Measurements from ENCODE around the gene GAPVD1. TPM values are rescaled to one million over a fixed set of nuclear protein-coding genes. Genes with fewer than 3 reads are reported as not detected.

GAPVD1 gene
- total RNA-seq, 2 donors from 2014 or later, result 44.4 to 48.4 TPM

DNA sequence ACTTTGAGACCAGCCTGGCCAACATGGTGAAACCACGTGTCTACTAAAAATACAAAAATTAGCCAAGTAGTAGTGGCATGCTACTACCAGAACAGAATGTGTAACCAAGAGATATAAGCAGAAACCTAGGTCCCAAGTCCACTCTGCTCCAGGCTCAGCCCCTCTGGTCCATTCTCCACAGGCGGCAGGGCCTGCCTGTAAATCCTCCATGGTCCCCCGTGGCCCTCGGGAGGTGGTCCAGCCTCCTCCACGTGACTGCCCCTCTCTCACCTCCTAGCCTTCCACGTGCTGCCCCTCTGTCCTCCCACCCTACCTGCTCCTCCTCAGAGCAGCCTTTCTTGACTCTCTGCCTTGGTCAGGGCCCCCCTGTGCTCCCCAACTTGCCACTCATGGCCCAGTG is 127.4 kb downstream of the GAPVD1 start:
- no peaks in the 10 kb centered on the region for H3K9me3 ChIP-seq (ENCODE audit: control insufficient read depth, low read length)
- H3K27ac ChIP-seq (ENCODE audit: low read depth, low read length), result no peak overlapping the region
- H3K27me3 ChIP-seq (ENCODE audit: control insufficient read depth, insufficient read depth, low read length, poor library complexity, severe bottlenecking), result no peaks in the 10 kb centered on the region
- no peaks in the 10 kb centered on the region for H3K36me3 ChIP-seq (ENCODE audit: control insufficient read depth, insufficient read depth, low read length)
- H3K4me1 Mint-ChIP-seq, result no peaks in the 10 kb centered on the region
- H3K4me3 Mint-ChIP-seq, result no peak overlapping the region
- H3K36me3 Mint-ChIP-seq (ENCODE audit: low read depth), result no peaks in the 10 kb centered on the region
- no peaks in the 10 kb centered on the region for H3K4me1 ChIP-seq (ENCODE audit: control insufficient read depth, insufficient read depth, low read length)
- no peak overlapping the region for H3K27ac Mint-ChIP-seq
- H3K4me3 ChIP-seq (ENCODE audit: low read length), result no peak overlapping the region
- H3K27me3 Mint-ChIP-seq (ENCODE audit: insufficient read depth), result peaks cover 21% of the 10 kb centered on the region
- TF ChIP-seq, protein P1, sequence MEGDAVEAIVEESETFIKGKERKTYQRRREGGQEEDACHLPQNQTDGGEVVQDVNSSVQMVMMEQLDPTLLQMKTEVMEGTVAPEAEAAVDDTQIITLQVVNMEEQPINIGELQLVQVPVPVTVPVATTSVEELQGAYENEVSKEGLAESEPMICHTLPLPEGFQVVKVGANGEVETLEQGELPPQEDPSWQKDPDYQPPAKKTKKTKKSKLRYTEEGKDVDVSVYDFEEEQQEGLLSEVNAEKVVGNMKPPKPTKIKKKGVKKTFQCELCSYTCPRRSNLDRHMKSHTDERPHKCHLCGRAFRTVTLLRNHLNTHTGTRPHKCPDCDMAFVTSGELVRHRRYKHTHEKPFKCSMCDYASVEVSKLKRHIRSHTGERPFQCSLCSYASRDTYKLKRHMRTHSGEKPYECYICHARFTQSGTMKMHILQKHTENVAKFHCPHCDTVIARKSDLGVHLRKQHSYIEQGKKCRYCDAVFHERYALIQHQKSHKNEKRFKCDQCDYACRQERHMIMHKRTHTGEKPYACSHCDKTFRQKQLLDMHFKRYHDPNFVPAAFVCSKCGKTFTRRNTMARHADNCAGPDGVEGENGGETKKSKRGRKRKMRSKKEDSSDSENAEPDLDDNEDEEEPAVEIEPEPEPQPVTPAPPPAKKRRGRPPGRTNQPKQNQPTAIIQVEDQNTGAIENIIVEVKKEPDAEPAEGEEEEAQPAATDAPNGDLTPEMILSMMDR (conservative IDR thresholded peaks at IDR 0.05), result no peak
- WGBS, 2 experiments (ENCODE audit: insufficient coverage in 1 of 2, insufficient read length in 1 of 2), result 65 to 81% methylated on average over 6 of the region's 6 CpGs
- no peak for DNase-seq
- no peak overlapping the region for H3K9ac ChIP-seq (ENCODE audit: extremely low read depth, low read length, poor library complexity, severe bottlenecking)
- peaks cover under 1% of the 10 kb centered on the region for H3K9me3 Mint-ChIP-seq

DNA sequence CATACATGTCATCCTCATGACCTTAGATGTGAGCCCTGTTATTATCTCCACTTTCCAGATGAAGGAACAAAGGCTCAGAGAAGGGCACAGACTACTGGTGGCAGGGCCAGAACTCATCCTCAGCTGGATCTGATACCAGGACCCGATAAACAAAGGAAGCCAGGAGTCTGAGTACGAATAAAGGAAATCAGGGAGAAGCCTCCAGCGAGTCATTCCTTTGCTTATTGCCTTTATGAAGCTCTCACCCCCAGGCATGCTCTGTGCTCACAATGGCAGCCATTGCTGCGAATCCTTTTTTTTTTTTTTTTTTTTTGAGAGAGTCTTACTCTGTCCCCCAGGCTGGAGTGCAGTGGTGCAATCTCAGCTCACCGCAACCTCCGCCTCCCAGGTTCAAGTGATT is 130.1 kb downstream of the GAPVD1 start:
- H3K27ac ChIP-seq (ENCODE audit: low read depth, low read length), result no peak overlapping the region
- TF ChIP-seq, protein P1 (conservative IDR thresholded peaks at IDR 0.05), result no peak
- no peak overlapping the region for H3K27ac Mint-ChIP-seq

GRCh38 chr9:125393426-125393825 is 131.8 kb downstream of the GAPVD1 start:
- Histone ChIP-seq H3K27ac (ENCODE audit: low read depth, low read length) (no peak overlapping the region), H3K9me3 (ENCODE audit: control insufficient read depth, low read length) (no peaks in the 10 kb centered on the region), H3K4me1 (ENCODE audit: control insufficient read depth, insufficient read depth, low read length) (no peaks in the 10 kb centered on the region), H3K36me3 (ENCODE audit: control insufficient read depth, insufficient read depth, low read length) (no peaks in the 10 kb centered on the region), H3K27me3 (ENCODE audit: control insufficient read depth, insufficient read depth, low read length, poor library complexity, severe bottlenecking) (no peaks in the 10 kb centered on the region), H3K4me3 (ENCODE audit: low read length) (no peak overlapping the region), H3K9ac (ENCODE audit: extremely low read depth, low read length, poor library complexity, severe bottlenecking) (no peak overlapping the region)
- Mint-ChIP-seq H3K9me3 (no peaks in the 10 kb centered on the region), H3K4me3 (no peak overlapping the region), H3K4me1 (no peaks in the 10 kb centered on the region), H3K27me3 (ENCODE audit: insufficient read depth) (peaks cover 10% of the 10 kb centered on the region), H3K36me3 (ENCODE audit: low read depth) (no peaks in the 10 kb centered on the region), H3K27ac (no peak overlapping the region)
- WGBS, 2 experiments (ENCODE audit: insufficient coverage in 1 of 2, insufficient read length in 1 of 2), result 83 to 94% methylated on average over 2 to 3 of the region's 3 CpGs
- no peak for DNase-seq
- TF ChIP-seq, protein P1 (conservative IDR thresholded peaks at IDR 0.05), result no peak

More for the DNA sequence above, 130.1 kb downstream of the GAPVD1 start:
- H3K36me3 Mint-ChIP-seq (ENCODE audit: low read depth), result no peaks in the 10 kb centered on the region
- no peak overlapping the region for H3K9ac ChIP-seq (ENCODE audit: extremely low read depth, low read length, poor library complexity, severe bottlenecking)
- no peaks in the 10 kb centered on the region for H3K9me3 Mint-ChIP-seq
- H3K36me3 ChIP-seq (ENCODE audit: control insufficient read depth, insufficient read depth, low read length), result no peaks in the 10 kb centered on the region
- H3K4me1 ChIP-seq (ENCODE audit: control insufficient read depth, insufficient read depth, low read length), result no peaks in the 10 kb centered on the region
- no peak overlapping the region for H3K4me3 ChIP-seq (ENCODE audit: low read length)
- H3K4me1 Mint-ChIP-seq, result no peaks in the 10 kb centered on the region
- DNase-seq, result no peak
- H3K4me3 Mint-ChIP-seq, result no peak overlapping the region
- no peaks in the 10 kb centered on the region for H3K9me3 ChIP-seq (ENCODE audit: control insufficient read depth, low read length)
- WGBS, 2 experiments (ENCODE audit: insufficient coverage in 1 of 2, insufficient read length in 1 of 2), result 91 to 100% methylated on average over 3 to 6 of the region's 6 CpGs
- peaks cover 17% of the 10 kb centered on the region for H3K27me3 Mint-ChIP-seq (ENCODE audit: insufficient read depth)
- H3K27me3 ChIP-seq (ENCODE audit: control insufficient read depth, insufficient read depth, low read length, poor library complexity, severe bottlenecking), result no peaks in the 10 kb centered on the region
